ENCODE data around the gene MAFG. TPM values are rescaled to one million over a fixed set of nuclear protein-coding genes. Genes with fewer than 3 reads are reported as not detected.

MAFG gene
- total and polyA plus RNA-seq, 2 of the 13 experiments (the other 11 are each of a cell fraction or from before 2014, with no cell fraction given) = 14.5 to 20.0 TPM

- intact Hi-C loops (cut with micrococcal nuclease; ENCODE audit: unreplicated experiment) = no loop called here
- BruUV-seq (replicated peaks) = no TSS peak
- Histone ChIP-seq H3K4me1 (ENCODE audit: insufficient read depth, low read length) (peaks cover 46% of the 10 kb centered on the region), H4K20me1 (ENCODE audit: insufficient read depth, low read length) (peaks cover 3% of the 10 kb centered on the region; the same call in 1 of the 2 replicates), H3K27ac (ENCODE audit: extremely low read length, insufficient read depth, low read length) (no peak overlapping the region), H3K27me3 (ENCODE audit: control insufficient read depth in 1 of 2, insufficient read depth in 2 of 2, low read length in 2 of 2) (no peaks in the 10 kb centered on the region), H2AFZ (ENCODE audit: low read length) (no peak overlapping the region), H3K36me3 (replicated peaks in 1 of 2; ENCODE audit: control insufficient read depth in 1 of 2, insufficient read depth in 2 of 2, low read length in 2 of 2) (peaks cover 0 to 3% of the 10 kb centered on the region in 2 experiments; a peak in 3 of 5 replicates), H3K4me2 (ENCODE audit: low read depth, low read length) (no peak overlapping the region), H3K79me2 (ENCODE audit: insufficient read depth, low read length) (no peaks in the 10 kb centered on the region), H3K9me3 (ENCODE audit: low read length) (no peaks in the 10 kb centered on the region), H3K9ac (ENCODE audit: insufficient read depth, low read depth, low read length) (no peak overlapping the region), H3K4me3 (replicated peaks in 1 of 3; ENCODE audit: insufficient read depth in 1 of 3, low read depth in 2 of 3, low read length in 3 of 3) (no peak overlapping the region)
- DNase-seq (ENCODE audit: low spot score) (no peak), ATAC-seq (peak; percentile 19), FAIRE-seq (no peak)
- in situ Hi-C loops (cut with HindIII; ENCODE audit: extremely low pct_ligation_motif_present, low pct_unique_long_range_greater_than_20kb) = no loop called here
- WGBS (ENCODE audit: low lambda C conversion rate) = 70% methylated on average over 12 of the region's 17 CpGs
- CTCF ChIA-PET (ENCODE audit: low intra/inter-chr PET ratio, low total read pairs) = no interaction called here
- no peak for TF ChIP-seq SNAI1 (CRISPR knock-in tag; IDR thresholded peaks at IDR 0.05; ENCODE audit: borderline replicate concordance)
- no peak for TF ChIP-seq ZNF10 (CRISPR knock-in tag; IDR thresholded peaks at IDR 0.05; ENCODE audit: borderline replicate concordance, low read depth)
- TF ChIP-seq HNRNPL (IDR thresholded peaks at IDR 0.05; ENCODE audit: low read depth, low read length) = 0 out of 2 replicates have a peak, but pooled peaks have one; percentile 56
- peak; percentile 72 for TF ChIP-seq AGO1 (IDR thresholded peaks at IDR 0.05; ENCODE audit: low read depth, low read length, poor library complexity, severe bottlenecking)
- TF ChIP-seq ZNF770 (CRISPR knock-in tag; IDR thresholded peaks at IDR 0.05) = peak; percentile 38; the same call in 1 of the 2 replicates
- TF ChIP-seq POLR2G (IDR thresholded peaks at IDR 0.05; ENCODE audit: low read depth, low read length) = peak; percentile 66
- TF ChIP-seq ZNF687 (CRISPR knock-in tag; IDR thresholded peaks at IDR 0.05) = peak; percentile 24
- peak; percentile 95 for TF ChIP-seq AGO2 (optimal IDR thresholded peaks at IDR 0.05; ENCODE audit: low read depth, low read length)
- TF ChIP-seq HNRNPH1 (optimal IDR thresholded peaks at IDR 0.05; ENCODE audit: low read depth, low read length) = peak; percentile 51
- POLR2A ChIA-PET = interaction anchor here (0.8 to 9.7 kb wide), 9 partner anchors 9 to 51 kb away, joined by 3 to 136 read pairs (median 3); partner anchors contain the start of gene PYCR1
Observed at GRCh38 chr17:81948635-81949378, 21.3 kb upstream of the MAFG start.

Data from HepG2 (cell line).